HG02981 (cell line): ENCODE results near the gene PLXNB2.

Source experiments
- ATAC-seq: cut with Tn5 transposase; IDR thresholded peaks from one replicate; pipeline ENCODE4 v1.9.1; 2021; ENCODE audit warnings: mild to moderate bottlenecking, moderate library complexity; ENCODE audit not compliant: unreplicated experiment

PLXNB2 gene

DNA sequence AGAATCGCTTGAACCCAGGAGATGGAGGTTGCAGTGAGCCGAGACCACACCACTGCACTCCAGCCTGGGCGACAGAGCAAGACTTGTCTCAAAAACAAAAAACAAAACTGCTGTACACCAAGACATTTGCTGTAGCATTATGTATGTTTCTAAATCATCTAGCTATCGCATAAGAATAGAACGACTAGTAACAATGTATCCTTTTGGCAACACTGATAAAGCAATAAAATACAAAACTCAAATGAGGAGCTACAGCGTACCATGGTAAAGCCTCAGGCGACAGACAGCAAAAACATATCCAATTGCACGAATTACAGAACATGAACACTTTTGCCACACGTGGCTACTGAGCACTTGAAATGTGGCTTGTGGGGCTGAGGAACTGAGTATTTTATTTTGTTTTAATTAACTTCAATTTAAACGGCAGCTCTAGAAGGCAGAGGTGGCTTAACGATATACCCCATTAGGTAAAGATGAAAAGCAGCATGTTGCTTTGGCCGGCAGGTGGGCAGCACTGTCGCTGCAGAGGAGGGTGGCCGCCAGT is 65.0 kb downstream of the PLXNB2 start:
- no peak for ATAC-seq

- no peak for ATAC-seq
Observed at GRCh38 chr22:50238755-50239154, 68.7 kb downstream of the PLXNB2 start.

DNA sequence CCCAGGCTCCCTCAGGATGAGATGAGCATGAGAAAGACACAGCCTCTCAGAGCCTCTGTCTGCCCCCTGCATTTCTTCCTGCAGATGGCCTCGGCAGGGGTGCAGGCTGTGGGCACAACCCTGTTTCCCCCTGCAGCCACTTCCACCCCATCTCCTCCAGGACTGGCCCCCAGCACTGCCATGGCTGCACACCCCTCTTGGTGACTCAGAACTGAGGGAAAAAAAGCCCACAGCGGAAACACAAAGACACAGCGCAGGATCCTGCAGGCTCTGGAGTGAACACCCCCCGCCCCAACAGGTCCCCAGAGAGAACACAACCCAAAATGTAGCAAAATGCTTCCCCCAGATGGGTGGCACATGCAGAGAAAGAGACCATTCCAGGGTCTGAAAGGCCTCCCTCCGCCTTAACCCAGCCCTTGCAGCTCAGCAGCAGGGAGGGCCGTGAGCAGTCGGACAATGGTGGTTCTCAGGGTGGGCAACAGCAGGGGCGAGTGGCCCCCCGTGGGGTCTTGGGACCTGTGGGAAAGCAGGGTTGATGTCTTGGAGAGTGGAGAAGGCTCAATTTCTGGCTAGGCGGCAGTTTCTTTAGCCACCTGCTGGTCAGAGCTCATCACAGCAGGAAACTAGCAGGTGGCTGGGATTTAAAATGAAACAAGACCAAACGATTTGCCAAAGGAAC is 70.6 kb downstream of the PLXNB2 start:
- no peak for ATAC-seq

- ATAC-seq: no peak
Observed at GRCh38 chr22:50233223-50233622, 74.2 kb downstream of the PLXNB2 start.

GRCh38 chr22:50232481-50233151 is 74.8 kb downstream of the PLXNB2 start:
- ATAC-seq: no peak

DNA sequence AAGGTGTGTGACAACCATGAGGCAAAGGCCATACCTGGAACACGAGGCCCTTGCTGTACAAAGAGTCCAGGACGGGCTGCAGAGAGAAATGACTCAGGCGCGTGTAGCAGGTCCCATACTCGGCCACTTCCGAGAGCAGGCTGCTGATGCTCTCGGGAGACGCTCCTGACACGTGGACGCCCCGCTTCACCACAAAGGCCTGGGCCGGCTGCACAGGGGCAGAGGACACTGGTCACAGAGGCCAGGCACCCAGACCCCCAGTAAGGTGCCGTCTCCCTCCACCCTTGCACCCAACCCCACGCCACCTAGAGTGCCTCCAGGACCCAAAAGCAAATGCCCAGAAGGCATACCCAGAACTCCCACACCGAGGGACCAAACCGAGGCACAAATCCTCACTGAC is 78.1 kb downstream of the PLXNB2 start:
- no peak for ATAC-seq

DNA sequence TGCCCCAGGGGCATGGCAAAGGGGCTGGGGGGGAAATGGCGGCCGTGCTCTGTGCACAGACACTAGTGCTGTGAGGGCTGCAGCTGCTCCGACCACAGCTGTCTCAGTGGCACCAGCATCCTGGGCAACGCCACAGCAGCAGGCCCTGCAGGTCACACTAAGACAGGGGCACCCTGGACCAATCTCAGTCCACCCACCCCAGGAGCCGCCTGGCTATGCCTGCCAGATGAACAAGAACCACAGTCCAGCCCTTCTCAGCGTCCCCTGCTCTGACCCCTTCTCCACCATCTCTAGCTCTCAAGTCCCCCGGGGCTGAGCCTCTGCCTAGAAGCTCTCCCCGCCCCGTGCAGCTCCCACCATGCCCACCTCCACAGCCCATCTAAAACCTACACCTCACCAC is 79.1 kb downstream of the PLXNB2 start:
- ATAC-seq: no peak

- no peak for ATAC-seq
Observed at GRCh38 chr22:50227579-50228215, 79.7 kb downstream of the PLXNB2 start.

DNA sequence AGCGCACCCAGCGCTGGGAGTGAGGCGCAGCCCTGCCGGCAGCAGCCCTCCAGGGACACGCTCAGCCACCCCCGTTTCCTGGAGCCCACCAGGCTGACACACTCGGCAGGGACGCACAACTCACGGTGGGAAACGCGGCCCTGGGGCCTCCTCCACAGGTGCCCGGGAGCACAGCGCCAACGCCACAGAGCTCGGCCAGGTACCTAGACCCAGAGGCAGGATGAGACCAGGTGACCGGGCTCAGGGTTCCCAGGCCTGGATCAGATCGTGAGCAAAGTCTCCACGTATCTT is 80.6 kb downstream of the PLXNB2 start:
- ATAC-seq: no peak

GRCh38 chr22:50226063-50226874 is 81.2 kb downstream of the PLXNB2 start:
- no peak for ATAC-seq

DNA sequence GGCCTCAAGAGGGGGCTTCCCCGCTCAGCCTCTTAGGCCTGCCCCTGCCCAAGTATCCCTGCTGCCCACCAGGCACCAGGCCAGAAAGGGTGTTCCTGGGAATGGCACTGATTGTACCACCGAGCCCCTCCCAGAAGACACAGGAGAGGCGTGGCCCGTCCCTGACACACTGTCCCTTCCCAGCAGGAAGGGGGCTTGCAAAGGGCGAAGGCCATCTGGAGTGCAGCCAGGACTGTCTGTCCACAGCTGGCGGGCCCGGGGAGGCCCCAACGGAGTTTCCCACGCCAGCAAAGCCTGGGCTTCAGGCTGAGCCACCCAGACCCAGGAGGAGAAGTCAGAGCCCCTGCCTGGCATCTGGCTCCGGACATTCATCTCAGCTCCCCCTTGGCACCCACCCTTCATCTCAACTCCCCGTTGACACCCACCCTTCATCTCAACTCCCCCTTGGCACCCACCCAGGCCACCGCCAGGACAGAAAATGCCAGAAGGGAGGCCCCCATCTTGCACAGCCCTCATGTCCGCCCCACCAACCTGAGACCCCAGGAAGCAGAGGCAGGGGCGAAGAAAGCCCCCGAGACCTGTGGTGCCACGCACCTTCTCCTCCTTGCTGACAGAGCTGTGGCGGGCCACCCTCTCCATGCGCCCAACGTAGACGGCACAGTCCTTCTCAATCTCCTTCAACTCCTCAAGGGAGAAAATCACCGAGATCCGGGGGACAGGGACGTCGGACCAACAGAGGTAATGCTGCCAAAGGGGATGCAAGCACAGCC is 82.1 kb downstream of the PLXNB2 start:
- no peak for ATAC-seq
